GM19328 (cell line): ENCODE results near the gene ARL10.

Source experiments
- ATAC-seq: cut with Tn5 transposase; IDR thresholded peaks from one replicate; pipeline ENCODE4 v1.9.1; 2021; ENCODE audit warnings: mild to moderate bottlenecking, moderate library complexity; ENCODE audit not compliant: unreplicated experiment

Gene ARL10

GRCh38 chr5:176365351-176366231 is at the start of gene ARL10:
TSS of gene ARL10 (plus strand) at chr5:176365487. CDS start at chr5:176365564, 77 bp downstream.
- ATAC-seq = no peak

GRCh38 chr5:176317534-176318374 is 47.5 kb upstream of the ARL10 start:
- ATAC-seq = no peak

GRCh38 chr5:176319827-176320554 is 45.3 kb upstream of the ARL10 start:
- ATAC-seq = no peak

GRCh38 chr5:176320577-176320976 is 44.7 kb upstream of the ARL10 start:
- ATAC-seq = no peak

- no peak for ATAC-seq
These were observed 31.1 kb upstream of the ARL10 start for GRCh38 chr5:176334031-176334770.

GRCh38 chr5:176337913-176338312 is 27.4 kb upstream of the ARL10 start:
- no peak for ATAC-seq

GRCh38 chr5:176339304-176339703 is 26.0 kb upstream of the ARL10 start:
- ATAC-seq = no peak

- no peak for ATAC-seq
These were observed 23.7 kb upstream of the ARL10 start for GRCh38 chr5:176341325-176342157.

- ATAC-seq = no peak
These were observed 23.2 kb upstream of the ARL10 start for GRCh38 chr5:176342158-176342483.

- no peak for ATAC-seq
These were observed 22.4 kb upstream of the ARL10 start for GRCh38 chr5:176342766-176343458.

GRCh38 chr5:176350416-176350815 is 14.9 kb upstream of the ARL10 start:
- ATAC-seq = no peak

GRCh38 chr5:176352116-176352878 is 13.0 kb upstream of the ARL10 start:
- ATAC-seq = no peak

- no peak for ATAC-seq
These were observed 11.8 kb upstream of the ARL10 start for GRCh38 chr5:176353533-176353932.

GRCh38 chr5:176355400-176356178 is 9.7 kb upstream of the ARL10 start:
- ATAC-seq = no peak

- no peak for ATAC-seq
These were observed 9.1 kb upstream of the ARL10 start for GRCh38 chr5:176356179-176356566.

- ATAC-seq = no peak
These were observed 5.6 kb upstream of the ARL10 start for GRCh38 chr5:176359658-176360057.

- ATAC-seq = peak; percentile 8
These were observed 4.3 kb upstream of the ARL10 start for GRCh38 chr5:176360894-176361436.
